RPMI8226 (cell line): ENCODE data around the gene NRG2.
A peak's percentile ranks its signal among the peaks of the same experiment; 100 is the strongest.

Experiments used
- DNase-seq: peaks from one replicate; pipeline ENCODE4 v3.0.0-alpha.2; 2015

The NRG2 gene

GRCh38 chr5:139852696-139853095, 190.4 kb downstream of the NRG2 start:
- no peak for DNase-seq

DNA sequence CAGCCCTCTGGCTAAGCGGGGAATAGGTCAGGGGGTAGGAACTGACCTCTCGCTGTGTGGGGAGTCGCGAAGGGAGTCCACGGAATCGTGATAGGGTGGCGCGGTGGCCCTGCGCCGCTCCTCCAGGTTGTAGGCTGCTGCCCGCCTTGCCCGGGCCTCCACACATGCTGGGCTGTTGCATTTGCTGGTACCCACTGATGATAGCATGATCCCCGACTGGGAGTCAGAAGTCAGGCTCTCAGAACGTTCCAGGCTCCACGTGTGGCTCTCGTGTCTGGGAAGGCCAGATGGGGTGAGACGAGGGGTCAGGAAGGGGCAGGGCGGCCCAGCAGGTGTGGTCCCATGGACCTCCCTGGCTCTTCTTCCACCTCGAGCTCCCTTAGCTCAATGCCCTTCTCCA, 191.5 kb downstream of the NRG2 start:
- DNase-seq, result no peak

- DNase-seq, result no peak
These were observed 192.6 kb downstream of the NRG2 start for GRCh38 chr5:139850423-139851016.

DNA sequence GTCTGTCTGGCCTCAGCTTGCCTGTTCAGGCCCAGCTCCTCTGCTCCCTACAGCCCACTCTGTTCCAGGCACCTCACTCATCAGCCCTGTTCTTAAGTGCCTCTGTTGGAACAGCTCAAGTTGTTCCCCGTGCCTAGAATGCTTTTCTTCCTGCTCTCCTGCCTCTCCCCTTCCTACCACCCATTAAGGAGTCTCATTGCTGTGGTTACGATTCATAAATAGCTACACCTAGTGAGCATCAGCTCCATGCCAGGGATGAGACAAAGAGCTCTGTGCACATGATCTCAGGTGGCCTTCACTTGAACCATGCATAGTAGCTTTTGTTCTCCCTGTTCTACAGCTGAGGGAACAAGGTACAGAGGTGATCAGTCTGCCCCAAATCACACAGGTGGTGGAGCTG, 193.2 kb downstream of the NRG2 start:
- DNase-seq, result no peak

DNA sequence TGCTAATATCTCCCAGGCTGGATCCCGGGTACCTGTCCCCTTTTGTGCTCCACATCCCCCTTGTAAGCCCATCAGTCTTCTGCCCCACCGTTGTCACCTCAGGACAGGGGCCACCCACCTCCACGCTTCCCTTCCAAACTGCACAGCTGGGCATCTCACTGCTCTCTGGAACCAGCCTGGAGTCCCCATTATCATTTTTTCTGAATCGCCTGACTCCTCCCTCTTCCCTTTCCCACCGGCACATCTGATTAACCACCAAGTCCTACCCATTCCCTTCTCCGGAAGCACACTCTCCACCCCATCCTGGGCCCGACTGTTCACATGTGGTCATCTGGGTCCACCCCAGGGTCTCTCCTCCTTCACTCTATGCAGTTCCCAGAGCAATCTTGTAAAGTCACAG, 193.6 kb downstream of the NRG2 start:
- no peak for DNase-seq

DNA sequence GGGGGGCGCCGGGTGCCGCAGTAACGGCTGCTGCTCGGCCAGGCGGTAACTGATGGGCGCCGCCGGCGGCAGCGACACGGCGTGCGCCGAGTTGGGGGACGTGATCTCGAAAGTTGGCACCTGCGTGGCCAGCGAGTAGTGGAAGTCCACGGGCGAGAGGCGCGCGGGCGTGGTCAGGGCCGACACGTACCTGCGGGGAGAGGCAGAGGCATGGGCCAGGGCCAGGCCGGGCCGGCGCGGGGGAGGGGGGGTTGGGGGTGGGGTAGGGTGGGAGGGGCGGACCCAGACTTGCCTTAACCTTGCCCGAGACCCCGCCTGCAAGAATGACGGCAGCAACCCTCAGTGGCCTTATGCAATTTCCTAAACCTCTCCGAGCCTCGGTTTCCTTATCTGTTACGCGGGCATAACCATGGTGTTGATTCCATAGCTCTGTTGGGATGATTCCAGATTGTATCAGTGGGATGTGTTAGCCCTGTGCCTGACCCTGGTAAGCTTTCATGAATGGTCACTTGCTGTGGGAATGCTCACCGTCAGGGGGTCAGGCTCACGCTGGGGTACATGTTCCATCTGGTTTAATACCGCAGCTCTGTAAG, 194.5 kb downstream of the NRG2 start:
- no peak for DNase-seq

DNA sequence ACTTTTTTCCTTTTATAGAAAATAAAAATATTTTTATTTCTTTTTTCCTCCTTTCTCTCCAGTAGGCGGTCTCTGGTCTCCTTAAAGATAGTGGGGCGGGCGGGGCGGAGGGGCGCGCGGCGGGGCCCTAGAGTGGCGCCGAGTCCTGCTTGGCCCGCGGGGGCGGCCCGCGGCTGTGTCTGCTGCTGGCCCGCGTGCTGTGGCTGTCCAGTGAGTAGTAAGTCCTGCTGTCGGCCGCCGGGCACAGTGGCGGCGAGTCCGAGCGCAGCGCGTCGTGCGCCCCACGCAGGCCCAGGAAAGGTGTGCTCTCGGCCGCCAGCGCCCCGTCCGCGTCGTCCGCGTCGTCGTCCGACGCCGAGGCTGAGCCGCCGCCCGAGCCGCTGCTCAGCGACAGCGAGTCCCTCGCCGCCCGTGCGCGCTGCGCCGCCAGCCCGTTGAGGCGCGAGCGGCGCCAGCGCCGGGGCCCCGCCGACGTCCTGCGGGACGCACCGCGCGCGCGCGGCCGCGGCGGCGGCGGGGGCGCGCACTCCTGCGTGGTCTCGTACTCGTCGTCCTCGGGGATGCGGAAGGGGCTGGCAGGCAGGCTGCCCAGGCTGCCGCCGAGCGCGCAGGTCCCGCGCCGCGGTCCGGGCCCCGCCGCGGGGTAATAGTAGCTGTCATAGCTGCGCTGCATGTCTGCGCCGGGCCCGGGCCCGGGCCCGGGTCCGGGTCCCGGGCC, 195.2 kb downstream of the NRG2 start:
- DNase-seq, result peak; percentile 37

- no peak for DNase-seq
These were observed 196.0 kb downstream of the NRG2 start for GRCh38 chr5:139847091-139847490.

- DNase-seq, result no peak
These were observed 197.0 kb downstream of the NRG2 start for GRCh38 chr5:139845846-139846681.

GRCh38 chr5:139844472-139845145, 198.5 kb downstream of the NRG2 start:
- peak; percentile 82 for DNase-seq

GRCh38 chr5:139843991-139844390, 199.1 kb downstream of the NRG2 start:
- no peak for DNase-seq

DNA sequence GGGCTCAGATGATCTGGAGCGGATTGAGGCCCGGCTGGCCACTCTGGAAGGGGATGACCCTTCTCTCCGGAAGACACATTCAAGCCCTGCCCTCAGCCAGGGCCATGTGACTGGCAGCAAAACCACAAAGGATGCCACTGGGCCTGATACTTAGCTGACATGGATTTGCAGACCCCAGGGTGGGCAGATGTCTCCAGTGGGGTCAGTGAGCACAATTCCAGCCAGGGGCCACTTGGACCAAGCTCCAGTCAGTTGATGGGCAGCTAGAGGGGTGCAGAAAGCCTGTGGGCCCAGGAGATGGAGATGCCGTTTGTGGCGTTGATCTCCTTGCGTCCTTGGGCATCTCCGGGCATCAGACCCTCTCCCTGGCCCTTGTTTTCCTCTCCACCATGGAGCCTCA, 200.8 kb downstream of the NRG2 start:
- no peak for DNase-seq

- DNase-seq, result no peak
These were observed 201.6 kb downstream of the NRG2 start for GRCh38 chr5:139841549-139841948.

DNA sequence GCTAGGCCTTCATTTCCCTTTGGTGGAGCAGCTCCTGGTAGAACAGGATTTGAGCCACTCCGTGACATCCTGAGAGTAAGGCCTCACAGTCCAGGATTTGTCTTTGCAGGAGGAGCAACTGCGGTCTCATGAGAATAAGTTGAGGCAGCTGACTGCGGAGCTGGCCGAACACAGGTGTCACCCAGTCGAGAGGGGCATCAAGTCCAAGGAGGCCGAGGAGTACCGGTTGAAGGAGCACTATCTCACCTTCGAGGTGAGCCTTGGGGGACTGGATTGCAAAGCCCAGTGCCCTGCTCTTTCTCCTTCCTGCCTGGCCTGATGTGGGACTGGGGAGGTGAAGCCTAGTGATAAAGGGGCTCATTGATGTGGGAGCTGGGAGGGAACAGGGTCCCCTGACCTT, 203.2 kb downstream of the NRG2 start:
- no peak for DNase-seq

DNA sequence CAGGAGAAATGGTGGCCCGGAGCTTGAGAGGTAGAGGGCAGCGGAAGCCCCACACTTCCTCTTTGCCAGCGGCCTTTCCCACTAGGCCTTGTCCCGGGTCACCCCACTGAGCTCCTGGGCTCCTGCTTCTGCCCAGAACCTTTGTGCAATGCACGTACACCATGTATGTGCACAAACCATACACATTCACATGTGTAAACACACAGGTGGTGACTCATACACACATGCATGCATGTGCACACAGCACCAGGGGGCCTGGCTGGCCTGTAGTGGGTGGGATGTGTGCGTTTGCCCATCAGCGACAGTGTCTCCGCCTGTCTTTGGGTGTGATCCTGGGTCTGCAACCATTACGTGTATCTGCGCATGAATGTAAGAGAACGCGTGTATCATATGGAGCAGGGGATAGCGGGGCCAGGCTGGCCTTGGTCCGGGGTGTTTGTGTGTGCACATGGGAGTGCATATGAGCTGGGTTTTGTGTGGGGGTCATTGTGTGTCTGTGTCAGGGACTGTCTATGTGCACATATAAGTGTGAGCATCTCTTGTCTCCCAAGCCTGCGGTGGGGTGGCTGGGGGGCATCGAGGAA, 203.8 kb downstream of the NRG2 start:
- DNase-seq, result no peak

- no peak for DNase-seq
These were observed 204.5 kb downstream of the NRG2 start for GRCh38 chr5:139838381-139839197.

DNA sequence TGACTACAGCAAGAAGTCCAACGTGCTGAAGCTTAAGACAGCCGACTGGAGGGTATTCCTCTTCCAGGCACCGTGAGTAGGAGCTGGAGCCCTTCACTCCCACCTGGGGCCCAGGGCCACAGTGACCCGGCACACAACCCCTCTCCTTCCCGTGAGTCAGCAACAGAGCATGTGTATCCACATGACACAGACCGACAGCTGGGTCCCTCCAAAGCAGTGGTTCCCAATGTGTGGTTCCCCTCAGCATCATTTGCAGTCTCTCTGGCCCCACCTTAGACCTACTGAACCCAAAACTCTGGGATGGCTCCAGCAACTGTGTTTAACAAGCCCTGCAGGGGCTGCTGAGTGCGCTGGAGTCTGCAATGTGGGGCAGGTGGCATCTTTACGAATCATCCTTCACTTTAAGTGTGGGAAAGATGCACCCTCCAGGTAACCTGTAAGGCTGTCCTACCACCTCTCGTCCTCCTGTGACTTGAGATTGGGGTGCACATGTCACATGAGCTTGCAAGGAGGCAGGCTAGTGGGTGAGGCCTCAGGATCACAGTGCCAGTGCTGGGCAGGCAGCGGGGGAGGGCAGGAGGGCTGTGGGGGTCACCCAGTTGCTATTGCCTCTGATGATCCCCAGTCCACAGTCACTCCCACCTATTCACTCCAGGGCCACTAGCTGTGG, 205.3 kb downstream of the NRG2 start:
- no peak for DNase-seq

- DNase-seq, result no peak
These were observed 206.5 kb downstream of the NRG2 start for GRCh38 chr5:139836469-139837208.

DNA sequence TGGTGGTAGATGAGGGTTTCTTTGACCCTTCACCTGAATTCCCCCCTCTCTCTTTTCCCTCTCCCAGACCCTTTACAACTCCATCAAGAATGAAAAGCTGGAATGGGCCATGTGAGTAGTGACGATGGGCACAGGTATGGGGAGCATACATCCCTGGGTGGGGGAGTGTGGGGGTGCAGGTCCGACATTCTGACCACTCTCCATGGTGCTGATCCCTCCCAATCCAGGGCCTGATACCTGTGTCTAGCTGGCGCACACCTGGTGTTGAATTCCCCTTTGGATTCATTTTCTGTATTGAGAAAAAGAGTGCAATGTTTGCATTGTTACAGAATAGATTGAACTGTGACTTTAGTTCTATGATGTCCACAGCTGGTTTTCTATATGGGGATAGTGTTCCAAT, 207.4 kb downstream of the NRG2 start:
- DNase-seq, result no peak

- no peak for DNase-seq
These were observed 209.6 kb downstream of the NRG2 start for GRCh38 chr5:139833525-139833924.
